GM04504 (cell line): ENCODE data around the gene TUBB8.
A peak's percentile ranks its signal among the peaks of the same experiment; 100 is the strongest.
"Not testable (repeated sequence)": the region's sequence is repeated elsewhere in the genome, so short reads cannot be mapped to it uniquely, and the experiment has no call there.

Source experiments
- DNase-seq: peaks from one replicate; pipeline ENCODE4 v3.0.0-alpha.2; 2012; ENCODE audit warnings: low read depth

TUBB8 gene

DNA sequence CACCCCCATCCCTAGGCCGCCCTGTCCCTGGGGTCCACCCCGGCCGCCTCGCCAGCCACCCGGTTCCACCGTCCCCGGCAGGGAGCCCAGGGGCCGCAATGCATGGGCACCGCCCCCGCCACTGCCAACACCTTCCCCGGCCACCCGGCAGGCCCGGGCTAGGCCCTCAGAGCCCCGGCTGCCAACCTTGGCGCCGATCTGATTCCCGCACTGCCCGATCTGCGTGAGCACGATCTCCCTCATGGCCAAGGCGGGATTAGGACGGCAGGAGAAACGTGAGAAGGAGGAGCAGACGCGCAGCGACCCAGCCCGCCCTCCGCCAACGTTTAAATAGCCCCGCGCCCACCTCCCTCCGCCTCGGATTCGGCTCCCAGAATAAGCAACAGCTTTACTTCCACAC lies at the start of gene TUBB8:
Gene TUBB8, minus strand, starts transcription at position 301 of the 400 bp plus-strand sequence. Its CDS starts 58 bp downstream, at position 243.
- no peak for DNase-seq

DNA sequence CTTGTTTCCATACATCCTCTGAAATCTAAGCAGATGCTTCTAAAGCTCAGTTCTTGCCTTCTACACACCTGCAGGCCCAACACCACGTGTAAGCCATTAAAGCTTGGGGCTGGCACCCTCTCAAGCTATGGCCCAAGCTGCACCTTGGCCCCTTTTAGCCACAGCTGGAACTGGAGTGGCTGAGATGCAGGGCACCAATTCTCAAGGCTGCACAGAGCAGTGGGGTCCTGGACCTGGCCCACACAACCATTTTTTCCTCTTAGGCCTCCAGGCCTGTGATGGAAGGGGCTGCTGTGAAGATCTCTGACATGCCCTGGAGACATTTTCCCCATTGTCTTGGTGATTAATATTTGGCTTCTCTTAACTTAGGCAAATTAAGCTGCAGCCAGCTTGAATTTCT lies 47.4 kb upstream of the TUBB8 start:
- no peak for DNase-seq

DNA sequence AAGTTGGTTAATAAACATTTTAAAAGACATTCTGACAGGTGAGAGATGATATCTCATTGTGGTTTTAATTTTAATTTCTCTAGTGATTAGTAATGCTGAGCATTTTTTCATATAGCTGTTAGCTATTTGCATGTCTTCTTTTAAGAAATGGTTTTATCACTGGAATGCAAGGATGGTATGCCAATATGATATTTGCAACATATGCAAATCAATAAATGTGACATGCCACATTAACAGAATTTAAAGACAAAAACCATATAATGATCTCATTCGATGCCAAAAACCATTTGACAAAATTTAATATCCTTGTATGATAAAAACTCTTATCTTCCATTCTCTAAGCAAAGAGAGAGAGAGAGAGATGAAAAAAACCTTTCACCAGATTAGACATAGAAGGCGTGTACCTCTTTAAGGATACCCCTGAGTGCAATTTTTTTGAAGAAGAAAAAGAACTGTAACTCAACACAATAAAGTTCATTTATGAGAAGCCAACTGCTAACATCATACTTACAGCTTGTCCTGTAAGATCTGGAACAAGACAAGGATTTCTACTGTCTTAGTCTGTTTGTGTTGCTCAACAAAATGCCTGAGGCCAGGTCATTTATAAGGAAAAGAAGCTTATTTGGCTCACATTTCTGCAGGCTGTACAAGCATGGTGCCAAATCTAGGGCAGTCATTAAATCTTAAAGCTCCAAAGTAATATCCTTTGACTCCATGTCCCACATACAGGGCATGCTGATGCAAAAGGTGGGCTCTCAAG lies 46.4 kb upstream of the TUBB8 start:
- DNase-seq = no peak

DNA sequence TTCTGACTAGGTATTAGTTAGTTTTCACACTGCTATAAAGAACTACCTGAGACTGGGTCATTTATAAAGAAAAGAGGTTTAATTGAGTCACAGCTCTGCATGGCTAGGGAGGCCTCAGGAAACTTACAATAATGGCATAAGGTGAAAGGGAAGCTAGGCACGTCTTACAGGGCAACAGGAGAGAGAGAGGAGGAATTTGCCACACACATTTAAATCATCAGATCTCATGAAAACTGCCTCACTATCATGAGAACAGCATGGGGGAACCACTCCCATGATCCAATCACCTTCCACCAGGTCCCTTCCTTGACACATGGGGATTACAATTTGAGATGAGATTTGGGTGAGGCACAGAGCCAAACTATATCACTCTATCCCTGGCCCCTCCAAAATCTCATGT lies 45.5 kb upstream of the TUBB8 start:
- no peak for DNase-seq

DNA sequence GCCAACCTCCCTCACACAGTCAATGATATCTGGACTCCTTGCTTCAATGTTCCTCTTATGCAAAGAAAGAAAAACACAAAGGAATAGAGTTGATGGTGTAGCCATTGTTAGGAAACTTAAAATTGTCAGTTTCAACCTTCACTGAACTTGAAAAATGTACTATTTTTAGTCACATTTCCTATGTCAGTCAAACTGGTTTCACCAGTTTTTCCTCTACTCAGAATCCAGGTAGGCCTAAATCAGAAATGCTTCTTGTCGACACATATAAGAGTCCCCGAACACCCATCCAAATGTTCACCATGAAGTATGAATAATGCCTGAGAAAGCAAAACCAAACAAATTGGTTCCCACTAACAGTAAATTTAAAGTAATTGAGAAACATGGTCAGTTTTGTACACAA lies 43.8 kb upstream of the TUBB8 start:
- no peak for DNase-seq

DNA sequence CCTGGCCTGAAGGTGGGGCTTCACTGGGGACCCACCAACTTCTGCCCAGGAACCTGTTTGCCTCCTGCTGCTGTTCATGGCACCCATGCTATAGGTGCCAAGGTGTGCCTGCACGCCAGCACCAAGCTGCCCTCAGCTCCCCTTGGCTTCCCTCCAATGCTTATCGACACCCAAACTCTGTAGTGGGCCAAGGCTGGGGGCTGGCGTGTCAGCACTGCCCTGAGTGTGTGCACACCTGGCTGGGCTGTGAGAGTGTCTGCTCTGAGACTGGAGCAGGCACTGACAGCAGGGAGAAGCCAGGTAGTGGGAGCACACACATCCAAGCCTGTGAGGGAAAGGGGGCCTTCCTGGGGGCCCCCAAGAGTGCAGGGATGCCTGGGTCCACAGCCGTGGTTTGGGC lies 43.1 kb upstream of the TUBB8 start:
- DNase-seq = no peak

DNA sequence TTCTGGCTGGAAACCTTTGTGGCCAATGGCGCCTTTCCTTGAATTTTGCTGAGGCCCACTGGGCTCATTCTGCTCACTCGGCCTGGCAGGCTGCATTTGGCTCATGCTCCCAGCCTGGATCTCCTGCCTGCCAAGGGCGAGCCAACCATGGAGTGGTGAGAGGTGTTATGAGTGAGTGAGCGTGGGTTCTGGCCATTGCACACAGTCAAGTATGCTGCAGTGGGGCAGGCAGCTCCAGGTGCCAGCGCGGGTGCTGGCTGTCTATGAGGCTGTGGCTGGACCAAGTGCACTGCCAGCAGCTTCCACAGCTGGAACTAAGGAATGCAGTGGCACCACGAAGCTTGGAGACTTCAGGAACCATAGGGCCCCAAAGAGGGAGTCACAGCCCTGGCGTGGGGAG lies 42.2 kb upstream of the TUBB8 start:
- no peak for DNase-seq

DNA sequence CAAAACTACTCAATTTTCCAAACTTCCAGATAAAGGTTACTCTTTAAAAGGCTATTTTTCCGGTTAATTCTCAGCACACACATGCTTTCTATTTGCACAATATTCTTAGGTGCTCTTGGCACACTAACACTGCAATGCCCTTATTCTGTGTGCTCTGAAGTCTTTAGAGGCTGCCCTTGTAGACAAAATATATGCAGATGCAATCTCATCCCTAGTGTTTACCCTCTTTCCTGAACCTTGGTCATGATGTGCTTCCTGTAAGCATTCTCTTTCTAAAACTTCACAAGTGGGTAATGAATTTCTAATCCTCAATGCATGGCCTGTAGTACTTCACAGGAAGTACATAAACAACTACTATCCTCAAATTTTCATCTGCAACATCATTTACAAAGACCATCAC lies 41.1 kb upstream of the TUBB8 start:
- DNase-seq = no peak

DNA sequence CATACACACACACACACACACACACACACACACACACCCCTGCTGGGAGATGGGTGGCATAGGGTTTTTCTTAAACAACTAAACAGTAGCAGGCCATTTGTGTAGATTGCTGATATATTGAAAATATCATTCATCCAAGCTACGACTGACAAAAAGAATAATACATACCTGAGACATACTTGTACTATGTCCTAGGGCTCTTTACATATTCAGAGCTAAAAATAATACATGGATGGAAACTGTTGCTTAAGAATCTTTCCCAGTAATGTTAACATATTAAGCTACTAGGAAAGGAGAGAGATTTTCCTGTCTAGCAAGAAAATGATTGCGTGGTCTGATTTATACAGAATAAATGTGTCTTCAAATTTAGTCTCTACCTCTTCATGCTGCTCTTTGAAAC lies 40.2 kb upstream of the TUBB8 start:
- DNase-seq = no peak

DNA sequence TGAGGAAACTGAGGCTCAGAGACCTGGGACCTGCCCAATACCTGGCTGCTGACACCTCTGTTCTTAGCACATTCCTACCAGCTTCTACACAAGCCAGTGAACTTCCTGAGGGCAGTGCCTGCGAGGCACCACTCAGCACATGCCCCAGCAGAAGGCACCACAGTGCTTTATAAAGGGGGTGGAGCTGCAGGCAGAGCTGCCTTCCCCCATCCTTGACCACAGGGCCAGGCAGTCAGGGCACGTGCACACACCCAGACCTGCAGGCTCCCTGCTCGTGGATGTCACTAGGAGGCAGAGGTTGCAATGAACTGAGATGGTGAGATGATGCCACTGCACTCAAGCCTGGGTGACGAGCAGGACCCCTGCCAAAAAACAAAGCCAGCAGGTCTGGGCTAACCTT lies 39.2 kb upstream of the TUBB8 start:
- DNase-seq = no peak

DNA sequence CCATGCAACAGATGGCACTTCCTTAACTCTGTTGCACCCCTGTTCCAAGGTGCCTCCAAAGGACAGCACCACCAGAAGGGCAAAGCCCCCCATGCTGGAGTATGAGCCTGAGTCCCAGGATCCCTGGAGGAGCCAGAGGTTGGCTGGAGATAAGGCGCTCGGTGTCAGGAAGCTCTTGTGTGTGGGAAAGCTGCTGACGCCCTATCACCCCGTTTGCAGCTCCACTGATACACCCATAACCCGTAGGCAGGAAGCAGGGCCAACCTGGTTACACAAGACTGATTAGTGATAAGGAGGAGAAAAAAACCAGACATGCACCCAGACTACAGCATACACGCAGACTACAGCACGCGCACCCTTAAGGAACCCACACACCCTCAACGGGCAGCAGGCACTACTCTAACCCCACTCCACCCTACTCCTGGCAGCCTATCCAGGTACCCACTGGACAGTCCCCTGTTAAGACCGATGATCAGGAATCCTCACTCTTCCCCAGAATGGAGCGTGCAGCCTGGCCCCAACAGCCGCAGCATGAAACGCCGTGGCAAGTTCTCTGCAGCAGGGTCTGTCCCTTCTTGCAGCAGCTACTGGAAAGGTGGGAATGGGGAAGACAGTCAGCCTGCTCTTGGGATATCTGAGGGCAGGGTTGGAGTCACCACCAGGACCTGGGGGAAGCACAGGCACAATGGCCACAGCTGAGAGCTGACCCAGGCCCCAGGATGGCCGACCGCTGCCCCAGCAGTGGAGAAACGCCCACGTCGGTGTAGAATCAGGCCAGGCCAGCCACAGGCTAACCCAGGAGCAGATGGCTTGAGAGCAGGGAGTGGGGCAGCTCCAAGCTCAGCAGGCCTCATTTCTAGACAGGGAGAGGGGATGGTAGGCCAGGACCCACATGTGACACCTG lies 38.3 kb upstream of the TUBB8 start:
- no peak for DNase-seq

DNA sequence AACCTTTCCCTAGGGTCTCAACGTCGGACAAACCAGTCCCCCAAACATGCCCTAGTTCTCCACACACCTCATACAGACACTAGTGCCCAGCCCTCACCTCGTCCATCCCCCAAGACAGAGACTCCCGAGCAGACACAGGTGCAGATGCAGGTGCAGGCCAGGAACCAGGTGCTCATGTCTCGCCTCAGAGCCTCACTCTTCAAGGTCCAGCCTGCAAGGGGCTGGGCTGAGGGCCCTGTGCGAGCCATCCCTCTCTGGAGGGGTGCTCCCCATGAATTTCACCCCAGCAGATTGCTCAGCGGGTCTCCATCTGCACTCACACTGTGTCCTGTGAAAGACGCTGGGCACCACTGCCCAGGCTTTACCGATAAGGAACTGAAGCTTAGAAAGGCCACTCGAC lies 36.9 kb upstream of the TUBB8 start:
- no peak for DNase-seq

DNA sequence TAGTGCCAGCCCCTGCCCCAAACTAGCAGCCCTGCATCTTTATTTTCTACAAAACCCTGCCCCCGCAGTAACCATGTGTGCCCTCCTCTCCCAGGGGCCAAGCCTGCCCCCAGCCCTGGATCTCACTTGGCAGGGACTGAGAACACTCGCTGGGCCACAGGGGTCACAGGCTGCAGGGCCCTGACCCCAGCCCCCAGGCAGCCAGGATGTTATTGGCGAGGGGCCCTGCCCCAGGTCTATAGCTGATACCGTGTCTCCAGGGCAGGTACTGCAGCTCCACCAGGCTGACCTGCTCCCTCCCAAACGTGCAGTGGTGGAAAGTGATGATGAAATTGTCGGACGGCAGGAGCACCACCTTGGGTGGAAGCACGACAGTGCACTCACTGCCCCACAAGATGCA lies 35.9 kb upstream of the TUBB8 start:
- DNase-seq = no peak

DNA sequence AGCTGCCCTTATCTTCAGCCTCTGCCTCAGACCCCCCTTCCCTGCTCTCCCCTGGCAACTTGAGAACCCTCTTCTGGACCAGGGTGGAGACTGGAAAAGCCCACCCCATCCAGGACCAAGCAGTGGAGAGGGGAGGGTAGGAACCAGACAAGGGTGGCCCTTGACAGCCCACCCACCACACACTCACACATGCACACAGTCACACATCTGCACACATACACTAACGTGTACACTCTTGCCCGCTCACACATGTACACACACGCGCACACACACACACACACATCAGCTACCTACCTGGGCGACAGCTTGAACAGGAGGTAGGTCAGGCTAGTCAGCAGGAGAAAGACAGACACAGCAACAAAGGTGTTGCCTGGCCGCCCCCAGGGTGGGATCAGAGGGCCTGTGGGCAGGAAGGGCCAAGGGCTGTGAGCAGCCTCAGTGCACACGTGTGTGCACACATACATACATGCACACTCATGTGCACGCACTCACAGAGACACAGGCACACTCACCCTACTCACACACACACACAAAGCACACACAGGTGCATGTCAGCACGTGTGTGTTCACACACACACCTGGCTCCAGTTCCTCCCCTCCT lies 34.9 kb upstream of the TUBB8 start:
- DNase-seq = no peak

DNA sequence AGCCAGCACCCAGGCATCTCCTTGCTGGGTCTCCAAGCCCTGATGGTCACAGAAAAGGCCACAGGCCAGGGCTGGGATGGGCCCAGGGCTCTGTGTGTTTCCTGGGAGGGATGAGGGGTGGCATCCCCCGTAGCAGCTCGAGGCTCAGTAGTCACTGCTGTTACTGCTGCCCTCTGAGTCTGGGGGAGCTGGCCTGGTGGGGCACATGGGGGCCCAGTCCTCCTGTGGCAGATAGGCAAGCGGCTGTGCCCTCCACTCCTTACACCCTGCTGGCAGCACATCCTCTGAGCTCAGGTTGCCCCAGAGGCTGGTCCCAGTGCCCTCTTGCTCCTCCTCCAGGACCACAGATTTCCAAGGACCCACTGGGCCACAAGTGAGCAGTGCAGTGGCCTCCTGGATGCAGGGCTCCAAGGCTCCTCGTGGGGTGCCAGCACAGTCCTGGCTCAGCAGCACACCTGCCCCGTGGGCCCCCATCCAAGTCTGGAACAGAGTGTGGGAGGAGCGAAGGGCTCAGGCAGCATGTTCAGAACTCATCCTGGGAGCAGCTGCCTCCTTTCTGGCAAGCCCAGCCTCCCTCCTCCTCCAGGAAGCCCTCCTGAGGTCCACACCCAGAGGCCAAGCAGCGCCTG lies 31.5 kb upstream of the TUBB8 start:
- DNase-seq = no peak

DNA sequence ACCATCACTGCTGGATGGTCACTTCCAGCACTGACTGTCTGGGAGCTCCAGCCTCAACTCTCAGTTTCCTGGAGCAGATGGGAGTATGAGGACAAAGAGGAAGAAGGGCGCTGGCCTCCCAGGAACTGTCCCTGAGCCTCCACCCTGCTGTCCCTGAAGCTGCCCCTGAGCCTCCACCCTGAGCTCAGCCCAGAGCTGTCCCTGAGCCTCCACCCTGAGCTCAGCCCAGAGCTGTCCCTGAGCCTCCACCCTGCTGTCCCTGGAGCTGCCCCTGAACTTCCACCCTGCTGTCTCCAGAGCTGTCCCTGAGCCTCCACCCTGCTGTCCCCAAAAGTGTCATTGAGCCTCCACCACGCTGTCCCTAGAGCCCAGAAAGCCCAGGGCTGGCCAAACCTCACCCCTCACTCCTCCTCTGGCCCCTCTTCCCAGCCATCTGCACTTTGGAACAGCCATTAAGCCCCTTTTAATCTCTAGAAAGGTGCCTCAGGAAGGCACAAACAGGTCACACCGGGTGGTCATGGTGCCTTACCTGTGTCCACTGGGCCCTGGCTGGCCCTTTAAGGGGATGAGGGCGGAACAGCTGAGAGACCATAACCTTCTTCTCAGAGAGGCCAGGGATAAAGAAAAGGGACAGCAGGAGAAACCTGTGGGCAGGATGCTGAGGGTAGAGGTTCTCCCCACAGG lies 30.6 kb upstream of the TUBB8 start:
- no peak for DNase-seq

DNA sequence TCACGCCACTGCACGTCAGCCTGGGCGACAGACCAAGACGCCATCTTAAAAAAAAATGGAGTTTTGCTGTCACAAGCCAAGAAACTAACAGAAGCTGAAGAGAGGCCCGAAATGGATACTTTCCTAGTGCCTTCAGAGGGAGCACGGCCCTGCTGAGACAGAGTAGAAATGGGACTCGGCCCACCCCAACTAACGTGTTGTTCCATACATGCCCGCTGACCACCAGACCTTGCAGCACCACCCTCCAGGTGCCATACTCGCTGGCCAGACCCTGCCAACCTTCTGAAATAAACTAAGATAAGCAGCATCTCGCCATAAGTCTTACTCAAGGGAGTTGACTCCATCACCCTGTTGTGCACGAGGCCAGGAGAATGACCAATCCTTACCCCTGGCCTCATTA lies 29.5 kb upstream of the TUBB8 start:
- no peak for DNase-seq

DNA sequence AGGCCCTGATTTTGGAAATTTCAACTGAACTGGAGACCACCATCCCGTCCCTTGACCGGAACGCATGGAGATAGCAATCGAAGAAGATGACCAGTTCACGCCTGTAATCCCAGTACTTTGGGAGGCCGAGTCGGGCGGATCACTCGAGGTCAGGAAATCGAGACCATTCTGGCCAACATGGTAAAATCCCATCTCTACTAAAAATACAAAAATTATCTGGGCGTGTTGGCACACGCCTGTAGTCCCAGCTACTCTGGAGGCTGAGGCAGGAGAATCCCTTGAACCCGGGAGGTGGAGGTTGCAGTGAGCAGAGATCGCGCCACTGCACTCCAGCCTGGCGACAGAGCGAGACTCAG lies 25.1 kb upstream of the TUBB8 start:
- DNase-seq = not testable (repeated sequence)

DNA sequence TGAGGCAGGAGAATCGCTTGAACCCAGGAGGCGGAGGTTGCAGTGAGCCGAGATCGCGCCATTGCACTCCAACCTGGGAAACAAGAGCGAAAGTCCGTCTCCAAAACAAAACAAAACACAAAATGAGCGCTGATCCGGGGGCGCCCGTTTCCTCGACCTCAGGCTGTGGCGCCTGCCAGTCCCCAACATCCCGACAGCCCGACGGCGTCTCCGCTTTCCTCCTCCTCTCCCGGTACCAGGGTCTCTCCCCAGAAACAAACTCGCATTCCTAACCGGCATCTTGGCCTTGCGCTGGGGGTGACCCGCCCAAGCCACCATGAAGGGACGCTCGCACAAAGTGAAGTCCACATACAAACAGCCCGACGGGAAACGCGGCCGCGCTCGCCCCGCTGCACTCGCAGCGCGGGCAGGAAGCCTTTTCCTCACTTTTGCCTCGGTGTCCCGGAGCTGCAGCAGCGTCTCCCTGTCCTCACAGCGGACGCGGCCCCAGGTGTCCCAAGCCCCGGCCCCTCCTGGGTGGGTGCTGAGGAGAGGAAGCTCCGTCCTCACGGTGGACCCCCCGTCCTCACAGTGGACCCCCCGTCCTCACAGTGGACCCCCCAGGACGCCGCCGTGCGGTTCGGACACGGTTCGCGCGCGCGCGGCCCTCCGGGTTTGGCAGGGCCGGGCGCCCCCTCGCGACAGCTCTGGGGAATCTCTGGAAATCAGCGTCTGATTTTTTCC lies 24.6 kb upstream of the TUBB8 start:
- DNase-seq = peak; percentile 10

DNA sequence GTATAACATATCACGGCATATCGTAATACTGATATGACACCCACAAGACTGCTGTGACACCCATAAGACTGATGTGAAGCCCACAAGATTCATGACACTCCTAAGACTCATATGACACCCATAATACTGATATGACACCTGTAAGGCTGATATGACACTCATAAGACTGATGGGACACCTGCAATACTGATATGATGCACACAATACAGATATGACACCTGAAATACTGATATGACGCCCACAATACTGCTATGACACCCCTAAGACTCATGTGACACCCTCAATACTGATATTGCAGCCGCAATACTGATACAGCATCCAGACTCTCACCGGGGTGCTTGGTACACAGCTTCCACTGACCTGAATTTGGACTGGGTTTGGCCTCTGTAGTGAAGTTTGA lies 19.1 kb upstream of the TUBB8 start:
- not testable (repeated sequence) for DNase-seq

DNA sequence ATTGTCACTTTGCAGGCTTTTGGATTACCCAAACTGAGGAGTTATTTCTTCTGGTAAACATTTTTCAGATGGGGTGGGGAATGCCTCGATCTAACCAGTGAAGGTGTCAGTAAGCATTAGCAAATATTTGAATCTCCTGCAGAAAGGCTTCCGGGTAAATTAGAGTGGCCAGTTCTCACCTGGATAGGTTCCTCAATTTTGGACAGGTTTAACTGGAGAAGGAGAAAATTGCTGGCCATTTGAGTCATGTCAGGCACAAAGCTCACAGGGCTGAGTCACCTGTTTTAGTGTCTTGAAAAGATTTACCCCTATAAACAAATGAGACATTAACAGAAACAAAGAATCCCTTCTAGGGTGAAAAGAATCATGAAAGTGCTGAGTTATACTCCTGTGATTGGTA lies 830 bp upstream of the TUBB8 start:
- not testable (repeated sequence) for DNase-seq
